Hematopoietic multipotent progenitor cell treated with erythropoietin and hydrocortisone succinate and interleukin-3 and kit ligand, for 6 days (in vitro differentiated cells): ENCODE data around the gene HRAS.
A peak's percentile ranks its signal among the peaks of the same experiment; 100 is the strongest.

Source experiments
- DNase-seq: peaks from one replicate; pipeline ENCODE4 v3.0.0-alpha.2; 2015

HRAS gene

GRCh38 chr11:535519-536454 lies at the start of gene HRAS:
Gene HRAS, minus strand, starts transcription at chr11:535576.
- DNase-seq: peak; percentile 97

GRCh38 chr11:584287-584686 lies 48.9 kb upstream of the HRAS start:
- no peak for DNase-seq

- no peak for DNase-seq
These were observed 46.4 kb upstream of the HRAS start for GRCh38 chr11:581752-582151.

- no peak for DNase-seq
These were observed 46.0 kb upstream of the HRAS start for GRCh38 chr11:581342-581741.

GRCh38 chr11:579830-580601 lies 44.6 kb upstream of the HRAS start:
- DNase-seq: no peak

- DNase-seq: no peak
These were observed 43.1 kb upstream of the HRAS start for GRCh38 chr11:578276-579035.

- no peak for DNase-seq
These were observed 42.2 kb upstream of the HRAS start for GRCh38 chr11:577611-577894.

- DNase-seq: no peak
These were observed 41.6 kb upstream of the HRAS start for GRCh38 chr11:576811-577610.

GRCh38 chr11:575996-576768 lies 40.8 kb upstream of the HRAS start, which contains the start of gene PHRF1:
Gene PHRF1, plus strand, starts transcription at chr11:576470. Its CDS starts 5,043 bp downstream, at chr11:581513.
- DNase-seq: peak; percentile 97

GRCh38 chr11:575313-575995 lies 40.1 kb upstream of the HRAS start:
- no peak for DNase-seq

GRCh38 chr11:574632-575312 lies 39.4 kb upstream of the HRAS start:
- no peak for DNase-seq

- peak; percentile 45 for DNase-seq
These were observed 38.7 kb upstream of the HRAS start for GRCh38 chr11:574031-574570.

GRCh38 chr11:573146-573759 lies 37.9 kb upstream of the HRAS start:
- DNase-seq: no peak

- no peak for DNase-seq
These were observed 36.4 kb upstream of the HRAS start for GRCh38 chr11:571802-572185.

GRCh38 chr11:569158-569885 lies 33.9 kb upstream of the HRAS start:
- no peak for DNase-seq

GRCh38 chr11:568306-569157 lies 33.2 kb upstream of the HRAS start:
- peak; percentile 96 for DNase-seq

GRCh38 chr11:567629-568292 lies 32.4 kb upstream of the HRAS start:
- no peak for DNase-seq
